ENCODE results near the gene NT5E.

NT5E gene

DNA sequence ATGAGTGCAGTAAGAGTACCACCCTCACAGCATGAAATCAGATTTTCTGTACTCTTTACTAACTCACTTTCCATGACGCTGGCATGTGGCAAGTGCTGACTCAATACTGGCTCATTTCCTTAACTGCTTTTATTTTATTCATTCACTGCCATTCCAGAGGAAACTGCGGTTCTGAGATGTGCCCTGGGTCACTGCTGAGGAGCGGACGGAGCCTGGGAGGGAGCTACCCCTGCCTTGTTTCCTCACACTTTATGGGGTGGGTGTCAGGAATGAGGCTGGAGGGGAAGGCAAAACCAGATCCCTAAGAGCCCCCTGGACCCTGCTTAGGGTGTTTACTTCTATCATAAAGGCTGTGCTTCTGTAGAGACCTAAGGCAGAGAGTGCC lies 14.4 kb downstream of the NT5E start:
- Histone ChIP-seq H3K36me3 (ENCODE audit: control insufficient read depth, insufficient read depth, low read length) (no peaks in the 10 kb centered on the region), H3K4me1 (ENCODE audit: control insufficient read depth, insufficient read depth, low read length) (peaks cover 17% of the 10 kb centered on the region), H3K9ac (ENCODE audit: low read length) (no peak overlapping the region), H3K4me3 (ENCODE audit: low read length) (no peak overlapping the region), H3K27me3 (ENCODE audit: control insufficient read depth, insufficient read depth, low read length) (peaks cover 3% of the 10 kb centered on the region), H3K9me3 (ENCODE audit: control insufficient read depth, low read length) (no peaks in the 10 kb centered on the region)

DNA sequence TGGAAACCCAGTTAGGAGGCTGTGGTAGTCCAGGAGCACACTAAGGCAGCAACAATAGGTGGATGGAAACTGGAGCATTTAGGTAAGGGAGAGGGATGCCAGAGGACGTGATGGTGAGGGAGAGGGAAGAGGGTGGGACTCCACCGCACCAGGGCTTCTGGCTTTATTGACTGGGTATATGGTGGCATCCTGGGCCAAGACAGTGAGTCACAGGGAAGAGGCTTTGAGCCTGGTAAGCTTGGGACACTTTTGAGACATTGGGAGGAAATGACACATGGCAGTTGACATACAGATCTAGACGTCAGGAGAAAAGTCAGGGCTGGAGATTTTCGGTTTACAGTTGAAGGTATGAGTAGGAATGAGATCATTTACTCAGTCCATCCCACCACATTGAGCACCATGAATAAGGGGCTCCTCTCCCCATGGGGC lies 14.9 kb downstream of the NT5E start:
- Histone ChIP-seq H3K9me3 (ENCODE audit: control insufficient read depth, low read length) (no peaks in the 10 kb centered on the region), H3K4me3 (ENCODE audit: low read length) (no peak overlapping the region), H3K36me3 (ENCODE audit: control insufficient read depth, insufficient read depth, low read length) (no peaks in the 10 kb centered on the region), H3K9ac (ENCODE audit: low read length) (no peak overlapping the region), H3K27me3 (ENCODE audit: control insufficient read depth, insufficient read depth, low read length) (peaks cover 3% of the 10 kb centered on the region), H3K4me1 (ENCODE audit: control insufficient read depth, insufficient read depth, low read length) (peaks cover 17% of the 10 kb centered on the region)

DNA sequence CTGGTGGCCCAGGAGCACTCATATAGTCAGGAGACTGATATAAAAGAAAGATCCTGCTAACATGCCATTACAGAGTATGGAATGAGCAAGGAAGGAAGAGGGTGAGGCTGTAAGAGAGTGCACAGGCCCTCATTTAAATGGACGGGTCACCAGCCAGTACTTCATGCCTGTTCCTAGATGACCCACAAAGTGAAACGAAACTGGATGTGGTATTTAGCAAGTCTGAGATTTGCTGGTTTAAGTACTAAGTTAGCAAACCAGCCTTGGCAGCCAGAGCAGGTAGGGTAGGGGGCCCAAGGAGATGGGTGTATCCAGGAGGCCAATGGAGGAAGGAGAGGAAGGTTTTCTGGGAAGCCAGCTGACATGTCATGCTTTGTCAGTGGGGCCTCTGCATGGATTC lies 15.9 kb downstream of the NT5E start:
- peaks cover 13% of the 10 kb centered on the region for H3K4me1 ChIP-seq (ENCODE audit: control insufficient read depth, insufficient read depth, low read length)
- no peaks in the 10 kb centered on the region for H3K9me3 ChIP-seq (ENCODE audit: control insufficient read depth, low read length)
- H3K36me3 ChIP-seq (ENCODE audit: control insufficient read depth, insufficient read depth, low read length) = no peaks in the 10 kb centered on the region
- H3K4me3 ChIP-seq (ENCODE audit: low read length) = no peak overlapping the region
- no peak overlapping the region for H3K9ac ChIP-seq (ENCODE audit: low read length)
- H3K27me3 ChIP-seq (ENCODE audit: control insufficient read depth, insufficient read depth, low read length) = peaks cover 3% of the 10 kb centered on the region

DNA sequence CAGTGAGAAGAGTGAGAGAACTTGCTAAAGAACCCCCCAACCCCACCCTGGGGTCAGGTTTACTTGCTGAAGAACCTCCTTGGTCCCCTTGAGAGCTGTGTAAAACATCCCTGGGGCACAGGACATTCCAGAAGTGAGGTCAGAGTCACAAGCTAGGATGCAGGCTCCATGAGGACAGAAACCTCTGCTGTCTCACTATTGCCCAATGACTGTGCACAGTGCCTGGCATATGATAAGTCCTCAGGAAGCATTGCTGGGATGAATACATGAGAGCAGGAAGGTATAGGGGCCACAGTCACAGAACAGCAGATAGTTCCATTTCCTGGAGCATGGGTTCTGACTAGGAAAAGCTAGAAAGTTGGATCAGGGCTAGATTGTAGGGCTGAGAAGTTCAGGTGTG lies 18.4 kb downstream of the NT5E start:
- Histone ChIP-seq H3K9me3 (ENCODE audit: control insufficient read depth, low read length) (no peaks in the 10 kb centered on the region), H3K4me1 (ENCODE audit: control insufficient read depth, insufficient read depth, low read length) (no peaks in the 10 kb centered on the region), H3K9ac (ENCODE audit: low read length) (no peak overlapping the region), H3K27me3 (ENCODE audit: control insufficient read depth, insufficient read depth, low read length) (no peaks in the 10 kb centered on the region), H3K36me3 (ENCODE audit: control insufficient read depth, insufficient read depth, low read length) (no peaks in the 10 kb centered on the region), H3K4me3 (ENCODE audit: low read length) (no peak overlapping the region)

DNA sequence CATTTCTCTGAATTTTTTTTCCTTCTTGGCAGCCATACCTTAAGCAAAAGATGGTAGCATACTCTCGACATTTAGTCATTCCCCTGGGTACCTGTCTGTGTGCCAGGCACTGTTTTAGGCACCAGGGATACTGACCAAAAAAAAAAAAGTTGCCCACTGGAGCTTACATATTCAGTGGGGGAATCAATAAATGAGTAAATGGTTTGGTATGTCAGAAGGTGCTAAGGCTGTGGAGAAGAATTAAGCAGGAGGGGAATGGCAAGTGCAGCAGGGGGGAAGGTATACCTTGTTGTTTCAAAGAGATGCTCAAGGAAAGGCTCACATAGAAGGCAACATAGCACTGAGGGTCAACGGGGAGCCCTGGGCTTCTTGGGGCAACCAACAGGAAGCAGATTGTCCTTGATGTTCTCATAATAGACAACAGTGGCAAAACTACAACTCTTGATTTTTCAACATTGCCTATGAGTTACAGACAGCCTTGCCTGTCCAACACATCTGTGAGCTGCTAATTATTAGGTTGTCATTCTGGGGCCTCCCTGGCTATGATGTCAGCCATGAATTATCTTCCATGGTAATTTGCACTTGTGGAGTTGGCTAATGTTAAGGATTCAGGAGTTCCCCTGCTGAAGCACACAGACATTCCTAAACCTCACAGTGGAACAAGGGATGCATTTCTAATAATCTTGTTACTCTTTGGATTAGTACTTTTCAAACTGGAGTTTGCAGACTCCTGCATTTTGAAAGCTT lies 19.6 kb downstream of the NT5E start:
- Histone ChIP-seq H3K27me3 (ENCODE audit: control insufficient read depth, insufficient read depth, low read length) (no peaks in the 10 kb centered on the region), H3K36me3 (ENCODE audit: control insufficient read depth, insufficient read depth, low read length) (no peaks in the 10 kb centered on the region), H3K4me3 (ENCODE audit: low read length) (no peak overlapping the region), H3K4me1 (ENCODE audit: control insufficient read depth, insufficient read depth, low read length) (no peaks in the 10 kb centered on the region), H3K9ac (ENCODE audit: low read length) (no peak overlapping the region), H3K9me3 (ENCODE audit: control insufficient read depth, low read length) (no peaks in the 10 kb centered on the region)

DNA sequence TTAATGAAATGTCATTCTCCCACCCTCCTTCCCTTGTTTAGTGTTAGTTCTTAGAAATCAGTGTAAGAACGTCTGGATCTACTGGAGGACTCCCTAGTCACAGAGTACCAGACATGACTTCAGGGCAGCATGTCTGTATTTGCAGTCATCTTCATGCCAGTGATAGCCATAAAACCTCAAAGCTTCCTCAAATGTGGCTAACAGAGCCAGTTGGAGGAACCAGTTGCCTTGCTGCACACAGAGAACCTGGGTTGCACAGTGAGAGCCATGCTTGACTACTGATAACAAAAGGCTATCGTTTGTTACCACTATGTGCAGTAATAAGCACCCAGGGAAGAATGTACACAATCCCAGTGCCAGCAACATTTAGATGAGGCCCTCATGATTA lies 20.1 kb downstream of the NT5E start:
- Histone ChIP-seq H3K27me3 (ENCODE audit: control insufficient read depth, insufficient read depth, low read length) (no peaks in the 10 kb centered on the region), H3K9me3 (ENCODE audit: control insufficient read depth, low read length) (no peaks in the 10 kb centered on the region), H3K4me1 (ENCODE audit: control insufficient read depth, insufficient read depth, low read length) (no peaks in the 10 kb centered on the region), H3K36me3 (ENCODE audit: control insufficient read depth, insufficient read depth, low read length) (no peaks in the 10 kb centered on the region), H3K4me3 (ENCODE audit: low read length) (no peak overlapping the region), H3K9ac (ENCODE audit: low read length) (no peak overlapping the region)

DNA sequence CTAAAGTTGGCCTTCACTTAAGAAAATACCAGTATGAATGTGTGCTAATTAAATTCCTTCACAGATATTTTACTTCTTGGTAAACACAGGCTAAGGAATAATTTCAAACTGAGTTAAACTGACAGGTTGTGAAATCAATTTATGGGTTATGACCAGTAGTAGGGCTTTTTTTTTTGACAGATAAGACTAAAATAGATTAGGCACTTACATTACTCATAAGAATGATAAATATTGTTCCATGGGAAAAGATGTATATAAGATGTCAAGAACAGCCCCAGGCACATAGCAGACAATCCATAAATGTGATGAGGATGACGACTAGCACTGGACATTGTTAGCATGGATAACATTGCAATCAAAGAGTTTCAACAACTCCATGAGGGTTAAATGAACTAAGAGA lies 22.9 kb downstream of the NT5E start:
- Histone ChIP-seq H3K27me3 (ENCODE audit: control insufficient read depth, insufficient read depth, low read length) (no peaks in the 10 kb centered on the region), H3K4me1 (ENCODE audit: control insufficient read depth, insufficient read depth, low read length) (no peaks in the 10 kb centered on the region), H3K36me3 (ENCODE audit: control insufficient read depth, insufficient read depth, low read length) (no peaks in the 10 kb centered on the region), H3K4me3 (ENCODE audit: low read length) (no peak overlapping the region), H3K9me3 (ENCODE audit: control insufficient read depth, low read length) (no peaks in the 10 kb centered on the region), H3K9ac (ENCODE audit: low read length) (no peak overlapping the region)

DNA sequence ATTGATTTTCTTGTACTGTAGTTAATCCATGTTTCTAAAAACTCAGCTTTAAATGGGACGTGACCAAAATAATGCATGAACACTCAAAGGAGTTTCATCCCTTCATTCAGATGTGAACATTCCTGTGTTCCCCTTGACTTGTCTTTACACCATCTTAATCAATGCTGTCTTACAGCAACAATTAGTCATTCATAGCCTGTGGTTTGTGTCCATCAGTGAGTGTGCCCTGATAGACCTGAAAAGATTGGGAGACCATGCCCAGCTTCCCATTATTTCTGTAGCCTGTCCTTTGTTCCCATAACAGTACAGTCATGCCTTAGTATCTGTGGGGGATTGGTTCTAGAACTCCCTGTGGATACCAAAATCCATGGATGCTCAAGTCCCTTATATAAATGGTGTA lies 23.9 kb downstream of the NT5E start:
- H3K9ac ChIP-seq (ENCODE audit: low read length) = no peak overlapping the region
- H3K4me3 ChIP-seq (ENCODE audit: low read length) = no peak overlapping the region
- no peaks in the 10 kb centered on the region for H3K36me3 ChIP-seq (ENCODE audit: control insufficient read depth, insufficient read depth, low read length)
- H3K9me3 ChIP-seq (ENCODE audit: control insufficient read depth, low read length) = no peaks in the 10 kb centered on the region
- no peaks in the 10 kb centered on the region for H3K27me3 ChIP-seq (ENCODE audit: control insufficient read depth, insufficient read depth, low read length)
- H3K4me1 ChIP-seq (ENCODE audit: control insufficient read depth, insufficient read depth, low read length) = no peaks in the 10 kb centered on the region

DNA sequence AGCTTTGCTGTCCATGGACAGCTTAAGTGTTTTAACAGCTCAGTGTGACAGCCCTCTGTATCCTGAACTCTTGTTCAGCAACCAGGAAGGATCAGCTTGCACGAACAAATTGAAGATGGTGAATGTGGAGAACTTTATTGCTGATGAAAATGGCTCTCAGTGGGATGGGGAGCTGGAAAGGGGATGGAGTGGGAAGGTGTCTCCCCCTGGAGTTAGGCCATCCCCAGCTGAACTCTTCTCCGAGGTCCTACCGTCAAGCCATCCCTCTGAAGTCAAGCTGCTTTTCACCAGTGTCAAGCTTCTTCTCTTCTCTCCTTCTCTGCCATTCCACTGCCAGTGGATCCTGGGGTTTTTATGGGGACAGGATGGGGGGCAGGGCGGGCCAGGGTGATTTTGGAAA lies 26.6 kb downstream of the NT5E start:
- Histone ChIP-seq H3K9me3 (ENCODE audit: control insufficient read depth, low read length) (no peaks in the 10 kb centered on the region), H3K27me3 (ENCODE audit: control insufficient read depth, insufficient read depth, low read length) (no peaks in the 10 kb centered on the region), H3K4me3 (ENCODE audit: low read length) (no peak overlapping the region), H3K4me1 (ENCODE audit: control insufficient read depth, insufficient read depth, low read length) (no peaks in the 10 kb centered on the region), H3K9ac (ENCODE audit: low read length) (no peak overlapping the region), H3K36me3 (ENCODE audit: control insufficient read depth, insufficient read depth, low read length) (no peaks in the 10 kb centered on the region)

DNA sequence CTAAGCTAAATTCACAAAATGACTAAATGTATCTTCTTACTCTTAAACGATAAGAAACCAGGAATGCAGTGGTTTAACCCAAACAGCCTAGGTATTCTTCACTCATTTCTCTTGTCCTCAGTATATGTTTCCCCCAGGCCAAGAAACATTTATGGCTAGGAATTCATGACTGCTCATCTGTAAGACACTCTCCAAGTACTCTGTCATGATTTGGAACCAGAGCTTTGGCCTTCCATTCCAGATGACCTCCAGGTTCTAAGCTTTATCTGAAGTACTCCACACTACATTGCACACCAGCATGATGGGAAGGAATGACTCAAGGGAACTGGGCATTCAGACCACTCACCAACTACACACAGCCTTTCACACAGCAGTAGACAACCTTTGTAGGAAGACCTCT lies 29.3 kb downstream of the NT5E start:
- Histone ChIP-seq H3K4me3 (ENCODE audit: low read length) (no peak overlapping the region), H3K9me3 (ENCODE audit: control insufficient read depth, low read length) (no peaks in the 10 kb centered on the region), H3K9ac (ENCODE audit: low read length) (no peak overlapping the region), H3K27me3 (ENCODE audit: control insufficient read depth, insufficient read depth, low read length) (peaks cover 7% of the 10 kb centered on the region), H3K4me1 (ENCODE audit: control insufficient read depth, insufficient read depth, low read length) (peaks cover 9% of the 10 kb centered on the region), H3K36me3 (ENCODE audit: control insufficient read depth, insufficient read depth, low read length) (no peaks in the 10 kb centered on the region)

DNA sequence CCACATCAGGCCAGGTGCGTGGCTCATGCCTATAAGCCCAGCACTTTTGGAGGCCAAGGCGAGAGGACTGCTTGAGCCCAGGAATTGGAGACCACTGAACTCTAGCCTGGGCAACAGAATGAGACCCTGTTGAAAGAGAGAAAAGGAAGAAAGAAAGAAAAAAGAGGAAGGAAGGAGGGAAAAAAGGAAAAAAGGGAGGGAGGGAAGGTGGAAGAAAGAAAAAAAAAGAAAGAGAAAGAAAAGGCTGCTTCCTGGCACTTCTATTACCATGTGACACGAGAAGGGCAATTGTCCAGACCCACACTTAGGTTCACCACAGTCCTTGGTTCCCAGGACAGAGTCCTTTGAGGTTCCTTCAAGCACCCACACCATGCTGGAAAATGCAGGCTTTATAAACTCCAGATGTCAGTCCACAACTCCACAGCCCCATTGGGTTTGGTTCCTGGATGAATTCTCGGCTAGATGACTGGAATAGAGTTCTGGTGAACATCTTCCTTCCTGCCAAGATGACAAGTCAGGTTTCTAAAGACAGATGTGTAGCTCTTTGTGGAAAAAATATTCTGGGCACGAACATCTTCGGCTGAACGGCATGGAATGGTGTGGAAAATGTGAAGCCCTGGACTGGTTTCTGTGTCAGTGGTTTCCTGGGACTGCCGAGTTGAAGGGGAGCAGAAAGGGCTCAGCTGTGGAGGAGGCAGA lies 32.5 kb downstream of the NT5E start:
- Histone ChIP-seq H3K9ac (ENCODE audit: low read length) (no peak overlapping the region), H3K27me3 (ENCODE audit: control insufficient read depth, insufficient read depth, low read length) (peaks cover 9% of the 10 kb centered on the region), H3K9me3 (ENCODE audit: control insufficient read depth, low read length) (no peaks in the 10 kb centered on the region), H3K4me1 (ENCODE audit: control insufficient read depth, insufficient read depth, low read length) (peaks cover 9% of the 10 kb centered on the region), H3K4me3 (ENCODE audit: low read length) (no peak overlapping the region), H3K36me3 (ENCODE audit: control insufficient read depth, insufficient read depth, low read length) (no peaks in the 10 kb centered on the region)

DNA sequence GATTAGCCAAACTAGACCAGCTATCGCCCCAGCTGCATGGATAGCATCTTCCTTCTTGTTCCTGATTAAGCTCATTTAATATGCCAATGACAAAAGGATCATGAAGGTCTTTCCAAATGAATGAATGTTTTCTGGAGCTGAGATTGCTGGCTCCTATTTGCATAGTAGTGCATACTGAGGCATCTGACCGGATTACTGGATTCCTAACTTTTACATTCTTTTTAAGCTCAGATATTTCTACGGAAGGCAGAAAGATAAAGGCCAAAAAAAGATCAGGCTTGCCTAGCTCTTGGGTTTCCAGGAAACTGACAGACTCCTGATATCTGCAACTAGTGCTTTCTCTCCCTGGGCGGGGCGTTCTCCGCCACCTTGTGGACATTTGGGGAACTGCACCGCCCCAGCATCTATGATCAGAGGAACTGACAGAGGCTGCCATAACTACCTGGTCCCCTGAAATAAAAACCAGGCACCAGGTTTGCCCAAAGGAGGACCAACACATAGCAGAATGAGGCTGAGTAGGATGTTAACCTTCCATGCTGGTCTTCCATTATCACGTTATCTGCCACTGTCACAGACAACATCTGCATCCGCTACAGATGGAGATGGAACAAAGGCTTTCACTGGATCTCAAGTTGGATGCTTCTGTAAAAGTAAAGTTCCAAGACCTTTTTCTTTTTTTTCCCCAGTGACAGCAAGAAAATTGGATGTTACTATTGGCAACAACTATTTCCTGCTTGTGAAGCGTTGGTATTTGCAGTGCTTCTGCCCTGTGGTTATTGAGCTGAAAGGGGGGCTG lies 33.2 kb downstream of the NT5E start:
- Histone ChIP-seq H3K36me3 (ENCODE audit: control insufficient read depth, insufficient read depth, low read length) (no peaks in the 10 kb centered on the region), H3K4me1 (ENCODE audit: control insufficient read depth, insufficient read depth, low read length) (peaks cover 9% of the 10 kb centered on the region), H3K27me3 (ENCODE audit: control insufficient read depth, insufficient read depth, low read length) (peaks cover 9% of the 10 kb centered on the region), H3K4me3 (ENCODE audit: low read length) (no peak overlapping the region), H3K9me3 (ENCODE audit: control insufficient read depth, low read length) (no peaks in the 10 kb centered on the region), H3K9ac (ENCODE audit: low read length) (no peak overlapping the region)
